Fibroblast of skin of right quadriceps (primary cell): Measurements from ENCODE around the gene EZH2.

Experiments
- DNase-seq: peaks from one replicate; pipeline ENCODE4 v3.0.0-alpha.2; 2013

Gene EZH2

DNA sequence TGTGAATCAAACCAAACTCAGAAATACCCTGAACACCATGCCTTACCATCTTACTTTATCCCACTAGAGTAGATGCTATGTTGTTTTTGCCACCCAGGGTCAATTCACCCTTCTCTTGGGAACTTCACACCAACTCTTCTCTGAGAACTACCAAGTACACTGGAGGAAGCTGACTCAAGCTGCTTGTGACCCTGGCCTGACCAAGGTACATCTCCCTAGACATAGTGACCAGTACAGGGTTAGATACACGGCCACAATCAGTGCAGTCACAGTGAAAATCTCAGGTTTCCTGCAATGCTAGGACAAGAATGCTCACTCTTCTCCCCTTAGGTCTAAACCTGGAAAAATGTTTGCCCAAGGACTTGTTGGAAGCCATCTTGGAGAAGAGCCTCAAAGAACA lies 31.8 kb downstream of the EZH2 start:
- no peak for DNase-seq

DNA sequence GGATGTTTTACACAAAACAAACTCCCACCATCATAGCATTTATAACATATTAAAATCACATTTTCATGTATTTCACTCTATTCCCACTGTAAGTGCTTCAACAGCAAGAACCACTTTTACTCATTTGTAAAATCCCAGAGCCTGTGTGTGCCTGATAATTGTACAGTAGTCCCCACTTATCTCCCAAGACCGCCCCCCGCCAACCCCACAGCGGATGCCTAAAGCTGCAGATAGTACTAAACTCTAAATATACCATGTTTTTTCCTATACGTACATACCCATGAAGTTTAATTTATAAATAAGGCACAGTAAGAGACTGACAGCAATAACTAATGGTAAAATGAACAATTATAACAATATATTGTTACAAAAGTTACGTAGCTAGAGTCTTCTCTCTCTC lies 33.5 kb downstream of the EZH2 start:
- DNase-seq = no peak

DNA sequence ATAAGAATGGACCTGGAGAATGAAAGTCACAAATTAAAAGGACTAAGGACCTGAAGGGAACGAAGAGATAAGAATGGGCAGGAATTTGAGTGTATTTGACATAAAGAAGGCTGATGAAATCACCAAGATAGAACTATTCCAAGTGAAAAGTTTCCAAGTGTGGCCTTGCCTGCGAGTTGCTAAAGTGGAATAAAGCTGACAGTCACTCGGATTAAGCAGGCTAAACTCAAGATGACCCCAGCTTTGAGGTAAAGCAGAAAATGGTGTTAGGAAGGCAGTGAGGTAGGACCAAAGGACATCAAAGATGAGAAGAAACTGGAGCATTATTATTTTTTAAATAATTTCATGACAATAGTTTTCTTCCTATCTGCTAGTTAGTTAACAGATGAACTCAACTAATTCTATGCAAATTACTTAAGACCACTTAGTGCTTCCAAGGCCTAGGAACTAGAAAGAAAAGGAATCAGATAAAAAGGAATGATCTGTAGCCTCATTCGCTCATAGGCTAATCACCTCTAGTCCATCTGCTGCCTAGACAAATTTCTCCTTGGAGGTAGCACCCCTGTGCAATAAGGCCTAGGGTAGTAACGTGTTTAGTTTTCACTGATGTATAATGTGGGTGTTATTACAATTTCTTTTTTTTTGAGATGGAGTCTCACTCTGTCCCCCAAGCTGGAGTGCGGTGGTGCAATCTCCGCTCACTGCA lies 34.5 kb downstream of the EZH2 start:
- no peak for DNase-seq

DNA sequence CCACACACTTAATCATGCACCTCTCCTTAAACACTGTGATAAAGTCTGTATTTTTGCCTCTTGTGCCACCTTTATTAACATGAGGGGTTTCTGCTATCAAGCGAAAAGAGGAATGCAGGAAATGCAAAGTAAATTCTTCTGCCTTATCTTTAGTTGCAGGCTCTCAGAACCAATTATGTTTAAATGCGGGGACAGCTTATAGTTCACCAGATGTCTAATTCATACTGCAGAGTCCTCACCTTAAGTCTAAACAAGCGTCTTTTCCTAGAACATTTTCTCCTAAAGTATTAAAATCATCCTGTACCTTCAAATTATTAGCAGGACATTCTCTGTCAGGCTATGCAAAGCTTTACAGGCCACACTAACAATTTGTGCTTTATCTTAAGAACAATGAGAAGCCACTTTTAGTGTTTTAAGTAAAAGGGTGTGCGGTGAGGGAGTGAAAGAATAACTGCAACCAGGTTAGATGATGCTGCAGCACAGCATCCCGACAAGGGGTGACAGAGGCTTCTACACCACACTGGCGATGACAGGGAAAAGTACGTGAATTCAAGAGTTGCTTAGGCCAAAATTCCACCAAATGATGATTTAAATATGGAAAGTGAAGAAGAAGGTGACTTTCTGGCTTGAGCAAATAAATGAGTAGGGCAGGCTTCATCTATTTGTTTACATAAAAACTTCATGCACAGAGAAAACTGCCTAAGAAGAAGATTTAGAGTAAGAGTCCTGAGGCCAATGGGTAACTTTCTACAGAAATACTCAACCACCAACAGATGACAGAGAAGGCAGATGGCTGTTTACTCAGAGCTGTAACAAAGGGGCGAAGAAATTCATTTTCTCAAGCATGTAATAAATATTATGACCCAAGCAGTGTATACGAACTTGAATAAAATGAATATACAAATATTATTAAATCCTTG lies 36.0 kb downstream of the EZH2 start:
- DNase-seq = no peak

DNA sequence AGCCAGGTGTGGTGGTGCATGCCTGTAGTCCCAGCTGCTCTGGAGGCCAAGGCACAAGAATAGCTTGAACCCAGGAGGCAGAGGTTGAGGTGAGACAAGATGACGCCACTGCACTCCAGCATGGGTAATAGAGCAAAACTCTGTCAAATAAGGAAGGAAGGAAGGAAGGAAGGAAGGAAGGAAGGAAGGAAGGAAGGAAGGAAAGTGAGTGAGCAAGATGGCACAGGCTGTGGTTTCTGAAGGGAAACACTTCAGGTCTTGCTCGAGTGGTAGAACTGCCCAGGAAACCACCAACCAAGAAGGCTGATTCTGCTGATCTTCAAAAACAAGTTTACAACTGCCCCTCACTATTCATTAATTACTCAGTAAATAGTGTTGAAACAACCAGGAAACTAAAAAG lies 45.2 kb downstream of the EZH2 start:
- no peak for DNase-seq

DNA sequence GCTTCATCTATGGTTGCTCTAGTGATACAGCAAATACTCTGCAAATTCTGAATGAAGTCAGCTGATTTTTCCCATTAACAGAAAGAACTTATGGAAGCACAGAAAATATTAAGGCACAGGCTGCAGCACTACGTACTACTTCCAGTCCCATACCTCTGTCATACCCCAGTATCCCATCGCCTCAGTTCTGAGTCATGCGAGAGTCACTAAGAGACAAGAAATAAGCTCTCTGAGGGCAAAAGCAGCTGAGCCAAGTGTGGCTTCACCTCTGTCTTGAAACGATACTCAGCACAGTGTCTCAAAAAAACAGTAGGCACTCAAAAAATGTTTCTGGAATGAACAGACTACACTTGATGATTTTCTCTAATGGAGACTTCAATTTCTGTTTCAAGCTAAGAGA lies 48.2 kb downstream of the EZH2 start:
- DNase-seq = no peak

DNA sequence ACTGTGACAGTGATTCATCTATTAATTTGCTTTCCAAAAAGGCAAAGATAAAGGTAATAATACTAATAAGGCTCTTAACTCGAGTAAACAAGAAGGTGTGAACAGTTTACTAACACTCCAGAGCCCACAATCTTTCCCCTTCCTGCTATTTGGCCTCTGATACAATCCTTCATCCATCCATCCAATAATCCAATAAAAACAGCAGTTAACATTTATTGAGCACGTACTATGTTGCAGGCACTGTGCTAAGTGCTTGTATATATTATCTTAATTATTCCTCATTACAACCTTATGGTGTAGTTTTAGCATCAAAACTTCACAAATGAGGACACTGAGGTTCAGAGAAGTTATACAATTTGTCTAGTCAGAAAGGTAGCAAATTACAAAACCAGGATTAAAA lies 49.5 kb downstream of the EZH2 start:
- DNase-seq = no peak

DNA sequence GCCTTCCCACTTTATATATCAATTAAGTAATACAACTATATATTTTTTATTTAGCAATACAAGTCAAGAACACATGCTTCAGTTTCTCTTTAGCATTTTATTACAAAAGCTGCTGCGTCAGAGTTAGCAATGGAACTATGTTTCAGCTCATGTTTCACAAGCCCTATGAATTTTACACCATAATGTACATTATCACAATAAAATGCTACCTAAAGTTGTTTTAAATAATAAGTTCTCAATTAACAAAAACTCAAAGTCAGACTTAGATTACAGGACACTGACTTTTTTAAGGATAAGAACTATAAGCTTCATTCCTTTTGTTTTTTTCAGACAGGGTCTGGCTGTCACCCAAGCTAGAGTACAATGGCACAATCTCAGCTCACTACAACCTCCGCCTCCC lies 52.3 kb downstream of the EZH2 start:
- no peak for DNase-seq

DNA sequence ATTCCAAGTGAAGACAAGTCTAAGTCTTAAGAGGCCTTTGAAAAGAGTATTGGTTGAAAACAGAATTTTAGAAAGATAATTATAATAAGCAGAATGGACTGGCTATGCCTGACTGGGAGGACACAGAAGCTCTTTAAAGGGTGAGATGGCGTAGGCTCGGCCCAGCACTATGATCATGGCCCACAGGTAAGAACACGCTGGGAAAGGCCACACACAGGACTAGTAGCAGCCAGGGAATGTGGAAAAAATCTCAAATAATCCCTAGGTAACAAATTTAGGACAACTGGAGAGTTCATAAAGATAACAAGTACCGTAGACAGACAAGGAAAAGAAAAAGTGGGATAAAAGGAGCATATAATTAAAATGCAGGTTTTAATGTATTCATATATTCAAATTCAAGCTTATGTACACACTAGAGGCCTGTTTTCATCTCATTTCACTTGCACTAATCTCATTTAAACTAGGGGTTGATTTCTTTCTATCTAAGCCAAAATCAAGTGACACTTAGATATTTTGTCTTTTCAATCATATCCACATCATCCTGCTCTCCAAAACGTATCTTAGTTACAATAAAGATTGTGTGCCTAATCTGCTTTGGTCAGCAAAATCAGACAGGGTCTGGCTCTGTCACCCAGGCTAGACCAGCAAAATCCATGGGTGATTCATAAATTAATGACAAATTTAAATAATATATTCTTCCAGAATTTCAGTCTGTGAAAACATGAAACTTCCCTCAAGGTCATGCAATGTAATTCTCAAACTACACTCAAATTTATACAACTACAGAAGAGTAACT lies 53.0 kb downstream of the EZH2 start:
- DNase-seq = no peak

DNA sequence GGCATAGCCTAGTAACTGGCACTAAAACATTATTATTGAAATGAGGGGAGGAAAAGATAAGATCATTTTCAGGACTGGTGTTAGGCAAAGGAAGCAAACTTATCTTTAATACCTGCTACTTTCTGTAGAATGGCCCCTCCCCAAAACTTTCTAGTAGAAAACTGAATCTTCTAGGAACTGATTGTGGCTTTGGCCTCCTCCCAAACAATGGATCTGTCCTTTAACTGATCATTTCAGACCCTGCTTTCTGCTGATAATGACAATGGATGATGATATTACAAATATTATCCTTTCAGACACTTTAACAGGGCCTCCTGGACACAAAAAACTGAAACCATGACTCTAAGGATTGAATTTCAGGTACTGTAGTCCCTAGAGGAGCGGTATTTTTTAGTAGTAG lies 55.1 kb downstream of the EZH2 start:
- no peak for DNase-seq

DNA sequence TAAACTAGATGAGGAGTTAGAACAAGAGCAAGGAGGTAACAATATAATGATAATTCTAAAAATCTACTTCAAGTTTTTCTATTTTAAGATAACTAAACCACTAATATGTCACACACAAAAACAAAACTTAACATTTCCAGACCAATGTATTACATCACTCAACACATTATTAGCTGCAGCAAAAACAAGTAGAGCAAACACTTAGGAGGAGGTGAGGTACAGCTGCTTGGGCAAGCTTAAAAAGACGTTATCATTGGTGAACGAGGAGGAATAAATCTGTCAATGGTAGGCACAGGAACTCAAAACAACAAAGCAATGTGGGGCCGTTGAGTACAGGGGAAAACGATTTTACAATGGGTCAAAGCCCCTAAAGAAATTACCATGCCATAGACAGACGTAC lies 58.8 kb downstream of the EZH2 start:
- no peak for DNase-seq

DNA sequence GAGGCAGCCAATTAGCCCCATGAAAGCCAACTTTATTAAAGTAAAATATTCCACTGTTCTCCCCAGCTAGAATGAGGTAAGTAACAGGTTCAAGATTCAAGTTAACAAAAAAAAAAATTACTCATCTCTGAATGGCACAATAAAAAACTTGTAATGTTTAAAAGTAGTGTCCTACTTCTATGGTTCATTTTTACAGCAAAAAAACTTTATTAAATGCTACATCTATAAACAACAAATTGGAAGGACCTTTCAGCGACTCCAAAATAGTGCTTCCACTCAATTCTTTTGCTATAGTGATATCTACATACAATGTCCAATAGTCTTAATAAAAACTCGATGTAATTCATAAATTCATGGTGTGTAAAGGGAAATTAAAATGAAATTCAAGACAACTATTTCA lies 59.2 kb downstream of the EZH2 start:
- DNase-seq = no peak

DNA sequence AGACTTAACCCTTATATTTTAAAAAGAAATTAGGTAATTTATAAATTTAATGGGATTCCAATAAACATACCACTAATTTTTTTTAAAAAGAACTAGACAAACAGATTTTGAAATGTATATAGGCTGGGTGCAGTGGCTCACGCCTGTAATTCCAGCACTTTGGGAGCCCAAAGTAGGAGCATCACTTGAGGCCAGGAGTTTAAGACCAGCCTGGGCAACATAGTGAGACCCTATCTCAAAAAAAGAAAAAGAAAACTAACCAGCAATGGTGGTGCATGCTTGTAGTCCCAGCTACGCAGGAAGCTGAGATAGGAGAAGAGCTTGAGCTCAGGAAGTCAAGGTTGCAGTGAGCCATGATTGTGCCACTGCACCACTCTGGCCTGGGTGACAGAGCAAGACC lies 62.7 kb downstream of the EZH2 start:
- DNase-seq = no peak

DNA sequence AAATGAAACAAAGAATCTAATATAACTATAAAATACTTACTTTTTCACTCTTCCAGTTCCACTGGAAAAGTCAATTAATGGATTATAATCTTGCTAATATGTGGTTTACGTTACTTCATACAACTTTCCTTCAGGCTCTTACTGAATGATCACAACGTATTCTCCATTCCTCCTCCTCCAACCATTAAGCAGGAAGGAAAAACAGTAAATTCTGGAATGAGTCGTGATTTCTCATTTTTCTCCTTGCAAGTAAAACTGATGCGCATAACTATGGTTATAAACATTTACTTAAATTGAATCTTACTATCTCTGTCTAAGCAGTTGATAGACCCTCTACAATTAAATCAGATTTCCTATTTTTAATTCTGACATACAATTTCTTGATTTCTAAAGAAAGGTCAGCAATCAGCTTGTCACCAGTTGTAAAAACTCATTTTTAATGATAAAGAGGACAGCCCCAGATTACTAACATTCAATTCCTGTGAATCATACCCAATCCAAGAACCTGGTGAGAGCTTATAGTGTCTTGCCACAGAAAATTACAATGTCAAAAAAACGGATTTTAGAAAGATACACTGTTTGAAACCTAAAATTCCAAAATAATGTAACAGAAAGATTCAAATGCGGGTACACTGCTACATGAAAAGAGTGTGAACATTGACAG lies 64.3 kb downstream of the EZH2 start:
- DNase-seq = peak; percentile 63

DNA sequence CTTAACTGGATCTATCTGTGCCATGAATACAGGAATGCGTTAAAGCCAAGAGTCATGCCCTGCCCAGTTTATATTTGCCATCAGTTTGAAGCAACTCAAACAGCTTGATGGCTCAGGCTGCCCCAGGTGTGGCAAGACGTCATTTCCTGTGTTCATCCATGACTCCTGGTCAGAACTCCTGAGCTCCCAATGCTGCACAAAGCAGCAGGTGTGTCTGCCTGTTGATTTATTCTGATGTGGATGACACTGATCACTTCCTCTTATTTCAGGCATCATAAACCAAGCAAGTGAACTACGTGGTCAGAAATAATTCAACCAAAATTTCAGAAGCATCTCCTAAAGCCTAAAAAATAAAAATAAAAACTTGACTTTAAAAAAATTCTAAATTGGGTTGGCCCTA lies 68.5 kb downstream of the EZH2 start:
- DNase-seq = no peak

DNA sequence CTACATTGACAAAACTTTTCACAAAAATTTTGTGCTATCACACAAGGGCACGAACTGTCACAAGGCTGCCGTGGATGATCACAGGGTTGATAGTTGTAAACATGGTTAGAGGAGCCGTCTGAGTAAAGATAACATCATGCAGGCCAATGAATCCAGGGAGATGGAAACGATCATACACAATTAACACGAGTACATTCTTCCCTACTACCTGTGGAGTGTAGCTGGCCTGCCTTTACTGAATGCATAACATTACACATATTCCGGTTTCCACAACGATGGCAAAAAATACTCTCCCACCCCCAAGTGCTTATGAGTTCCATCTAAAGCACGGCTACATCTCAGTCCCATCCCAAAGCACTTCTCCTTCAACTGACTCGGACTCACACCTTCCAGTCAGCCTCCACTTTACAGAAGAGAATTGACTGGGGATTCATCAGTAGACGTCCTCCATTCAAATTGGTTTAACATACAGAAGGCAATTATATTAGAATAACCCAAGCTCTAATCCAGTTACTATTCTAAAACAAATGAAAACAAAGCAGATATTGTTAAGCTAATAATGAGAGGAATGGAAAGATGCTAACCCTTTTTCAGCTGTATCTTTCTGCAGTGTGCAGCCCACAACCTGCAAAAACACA lies 69.0 kb downstream of the EZH2 start:
- DNase-seq = no peak

DNA sequence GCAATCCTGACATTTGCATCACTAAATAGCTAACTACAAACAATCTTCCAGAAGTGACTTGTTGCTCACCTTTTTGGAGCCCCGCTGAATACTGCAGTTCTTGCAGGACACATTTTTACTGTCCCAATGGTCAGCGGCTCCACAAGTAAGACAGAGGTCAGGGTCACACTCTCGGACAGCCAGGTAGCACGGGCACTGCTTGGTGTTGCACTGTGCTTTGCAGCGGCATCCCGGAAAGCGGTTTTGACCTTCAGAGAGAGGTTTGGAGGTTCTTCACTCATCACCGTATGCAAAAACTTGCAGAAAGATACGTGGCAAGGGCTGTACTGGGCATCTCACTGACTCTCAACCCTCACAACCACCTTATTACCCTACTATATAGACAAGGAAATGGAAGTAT lies 70.2 kb downstream of the EZH2 start:
- no peak for DNase-seq

DNA sequence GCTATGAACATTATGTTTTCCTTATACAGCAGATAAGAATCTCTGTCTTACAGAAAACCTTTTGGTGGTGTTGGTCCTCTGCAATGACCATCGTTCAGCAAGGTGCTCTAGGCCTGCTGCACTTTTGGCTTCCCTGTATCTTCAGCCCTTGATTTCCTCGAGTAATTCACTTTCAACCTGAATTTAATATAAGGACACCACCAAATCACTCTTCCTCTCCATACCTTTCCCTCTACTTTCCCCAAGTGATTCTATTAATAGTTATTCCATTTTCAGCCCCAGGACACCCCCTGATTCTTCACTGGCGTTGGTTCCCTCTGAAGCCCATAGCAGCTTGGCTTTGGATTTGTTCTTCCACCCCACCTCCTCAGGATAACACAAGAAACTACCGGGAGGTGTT lies 72.2 kb downstream of the EZH2 start:
- no peak for DNase-seq

DNA sequence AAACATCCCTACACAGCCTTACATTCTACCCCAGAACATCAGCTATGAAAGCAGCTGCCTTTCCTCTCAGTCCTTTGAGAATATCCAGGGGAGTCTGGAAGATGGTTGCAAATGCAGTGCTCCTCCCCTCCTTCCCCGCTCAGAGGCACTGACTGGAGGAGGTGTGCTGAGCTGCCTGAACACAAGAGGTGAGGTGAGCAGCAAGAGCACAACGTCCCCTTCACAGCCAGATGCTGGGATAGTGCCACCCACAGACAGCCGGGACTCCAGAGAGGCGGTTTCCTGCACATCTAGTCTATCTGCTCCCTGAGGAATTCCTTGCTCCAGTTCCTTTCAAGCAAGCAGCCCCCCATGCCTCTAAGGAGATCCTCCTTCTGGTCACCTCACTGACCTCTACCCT lies 74.2 kb downstream of the EZH2 start:
- no peak for DNase-seq

DNA sequence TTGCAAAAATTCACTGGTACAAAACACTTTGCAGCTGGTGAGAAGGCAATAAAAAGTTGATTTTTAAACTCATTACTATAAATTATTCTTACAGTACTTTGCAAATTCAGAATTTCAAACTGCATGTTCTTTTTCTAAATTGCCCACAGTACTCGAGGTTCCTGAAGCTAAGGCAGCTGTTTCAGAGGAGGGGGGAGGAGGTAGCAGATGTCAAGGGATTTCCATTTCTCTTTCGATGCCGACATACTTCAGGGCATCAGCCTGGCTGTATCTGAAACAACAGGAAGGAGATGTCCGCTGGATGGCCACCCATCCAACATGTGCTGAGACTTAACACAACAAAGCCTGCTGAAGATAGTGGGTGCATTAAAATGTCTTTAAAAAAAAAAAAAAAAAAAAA lies 76.7 kb downstream of the EZH2 start:
- no peak for DNase-seq

DNA sequence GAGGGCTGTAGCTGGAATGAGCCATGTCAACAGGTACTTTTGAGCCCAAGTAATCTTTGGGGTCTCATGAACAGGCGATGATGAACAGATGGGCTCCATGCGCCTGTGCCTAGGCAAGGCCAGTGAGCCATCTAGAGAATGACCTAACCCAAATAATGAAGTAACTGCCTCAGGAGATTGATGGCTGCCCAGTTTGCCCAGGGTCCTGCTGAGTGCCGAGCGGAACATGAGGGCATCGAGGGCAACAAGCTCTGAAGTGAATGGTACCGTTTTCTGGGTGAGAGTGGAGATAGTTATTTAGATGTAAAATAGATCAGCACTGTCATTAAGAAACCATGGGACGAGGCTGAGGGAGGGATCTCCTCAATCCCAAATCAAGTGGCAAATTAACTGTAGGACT lies 77.9 kb downstream of the EZH2 start:
- DNase-seq = no peak

DNA sequence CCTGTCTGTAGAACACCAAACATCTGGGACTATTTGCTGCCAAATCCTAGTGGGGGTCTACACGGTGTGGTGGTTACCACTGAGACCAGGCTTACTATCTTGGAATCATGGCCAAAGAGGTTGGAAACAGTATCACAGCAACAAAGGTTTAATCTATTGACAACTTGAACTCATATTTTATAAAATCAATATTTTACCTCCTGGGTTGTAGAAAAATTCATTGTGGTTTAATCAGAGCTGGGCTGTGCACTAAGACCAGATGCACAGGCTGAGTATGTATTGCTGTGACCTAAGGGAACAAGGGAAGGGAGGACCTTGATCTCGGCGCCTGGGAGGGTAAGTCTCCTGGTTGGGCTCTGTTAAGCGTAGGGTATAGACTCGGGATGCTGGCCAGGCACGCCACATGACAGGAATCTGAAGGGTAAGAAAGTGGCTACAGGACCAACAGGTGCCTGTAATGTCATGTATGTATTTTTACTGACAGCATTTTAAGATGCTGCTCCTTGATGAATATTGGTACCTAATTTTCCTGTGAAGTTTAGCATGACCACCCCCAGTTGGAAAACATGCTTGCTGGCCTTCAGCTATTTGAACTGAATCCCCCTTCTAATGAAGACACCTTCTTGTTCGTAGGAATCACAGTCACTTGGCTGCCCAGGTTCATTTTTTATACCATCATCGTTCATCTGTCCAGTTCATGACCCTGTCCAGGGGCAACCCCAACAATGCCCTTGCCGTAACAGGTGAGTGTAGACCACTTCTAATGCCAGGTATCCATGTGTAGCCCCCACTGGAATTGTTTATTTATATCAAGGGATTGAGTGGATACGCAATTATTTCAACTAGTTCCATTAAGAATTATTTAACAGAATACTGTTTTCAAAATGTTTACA lies 79.5 kb downstream of the EZH2 start:
- DNase-seq = no peak
